ENCODE data around the gene OSBPL9. TPM values are rescaled to one million over a fixed set of nuclear protein-coding genes. Genes with fewer than 3 reads are reported as not detected.
A peak's percentile ranks its signal among the peaks of the same experiment; 100 is the strongest.

Gene OSBPL9
- total and polyA plus RNA-seq, 4 experiments from 2014 or later: 45.1 to 47.8 (median 46.1) TPM

GRCh38 chr1:51719146-51719545 is 102.3 kb downstream of the OSBPL9 start:
- H3K27me3 ChIP-seq (ENCODE audit: insufficient read depth, low read length): no peaks in the 10 kb centered on the region
- peaks cover 11 to 35% of the 10 kb centered on the region in 2 donors for H3K36me3 Mint-ChIP-seq
- peak overlapping the region in 1 of 8 donors; percentile 17 for H3K4me3 Mint-ChIP-seq
- H3K27me3 Mint-ChIP-seq: no peaks in the 10 kb centered on the region
- peaks cover 0 to 2% (median 0%) of the 10 kb centered on the region in 8 donors for H3K9me3 Mint-ChIP-seq
- no peak for DNase-seq
- intact Hi-C loops (cut with micrococcal nuclease): no loop called here
- peak overlapping the region in 2 of 7 donors; percentile 55 to 57 for H3K27ac Mint-ChIP-seq
- peaks cover 7 to 15% (median 10%) of the 10 kb centered on the region in 4 donors for H3K4me1 Mint-ChIP-seq
- POLR2A ChIA-PET (ENCODE audit: partially characterized antibody): no interaction called here
- no peaks in the 10 kb centered on the region for H3K9me3 ChIP-seq (ENCODE audit: control insufficient read depth in 1 of 2, low read length in 2 of 2)
- H3K27ac ChIP-seq (ENCODE audit: low read depth, low read length): no peak overlapping the region
- H3K4me3 ChIP-seq (ENCODE audit: low read length in 2 of 2): no peak overlapping the region
- no peaks in the 10 kb centered on the region for H3K36me3 ChIP-seq (ENCODE audit: insufficient read depth, low read length)
- H3K4me1 ChIP-seq (ENCODE audit: insufficient read depth, low read length): no peaks in the 10 kb centered on the region
- CTCF ChIA-PET (ENCODE audit: partially characterized antibody): interaction anchor here (0.9 kb wide), 1 partner anchor 12 kb away, joined by 3 read pairs; no protein-coding TSS in a partner anchor

DNA sequence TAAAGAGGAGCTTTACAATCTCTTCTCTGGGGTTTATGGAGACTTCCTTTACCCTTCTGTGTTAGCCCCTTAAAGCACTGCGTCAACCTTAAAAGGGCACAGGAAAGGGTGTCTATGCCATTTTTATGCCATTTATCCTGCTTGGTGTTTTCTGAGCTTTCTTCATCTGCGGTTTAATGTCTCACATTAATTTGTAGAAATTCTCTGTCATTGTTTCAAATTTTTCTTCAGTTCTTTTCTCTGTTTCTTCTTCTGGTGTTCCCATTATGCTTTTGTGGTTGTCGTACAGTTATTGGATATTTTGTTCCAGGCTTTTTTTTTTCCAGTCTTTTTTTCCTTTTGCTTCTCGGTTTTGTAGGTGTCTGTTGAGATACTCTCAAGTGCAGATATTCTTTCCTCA is 107.9 kb downstream of the OSBPL9 start:
- Histone ChIP-seq H3K27ac (ENCODE audit: low read depth, low read length) (no peak overlapping the region), H3K36me3 (ENCODE audit: insufficient read depth, low read length) (no peaks in the 10 kb centered on the region), H3K9me3 (ENCODE audit: control insufficient read depth in 1 of 2, low read length in 2 of 2) (no peaks in the 10 kb centered on the region), H3K27me3 (ENCODE audit: insufficient read depth, low read length) (no peaks in the 10 kb centered on the region), H3K4me1 (ENCODE audit: insufficient read depth, low read length) (peaks cover 14% of the 10 kb centered on the region), H3K4me3 (ENCODE audit: low read length in 2 of 2) (no peak overlapping the region)
- intact Hi-C loops (cut with micrococcal nuclease): loop anchor here (5.0 kb wide), 1 partner anchor 43 kb away; no protein-coding TSS in a partner anchor
- Mint-ChIP-seq H3K27ac (peak overlapping the region in 1 of 7 donors; percentile 42), H3K4me1 (peaks cover 11 to 20% (median 16%) of the 10 kb centered on the region in 4 donors), H3K4me3 (no peak overlapping the region), H3K9me3 (peaks cover 0 to 2% (median 0%) of the 10 kb centered on the region in 8 donors), H3K27me3 (no peaks in the 10 kb centered on the region), H3K36me3 (peaks cover 2 to 6% of the 10 kb centered on the region in 2 donors)
- ChIA-PET CTCF (ENCODE audit: partially characterized antibody) (interaction anchor here (1.0 kb wide), 1 partner anchor 15 kb away, joined by 3 read pairs; no protein-coding TSS in a partner anchor), POLR2A (ENCODE audit: partially characterized antibody) (no interaction called here)
- DNase-seq: no peak

DNA sequence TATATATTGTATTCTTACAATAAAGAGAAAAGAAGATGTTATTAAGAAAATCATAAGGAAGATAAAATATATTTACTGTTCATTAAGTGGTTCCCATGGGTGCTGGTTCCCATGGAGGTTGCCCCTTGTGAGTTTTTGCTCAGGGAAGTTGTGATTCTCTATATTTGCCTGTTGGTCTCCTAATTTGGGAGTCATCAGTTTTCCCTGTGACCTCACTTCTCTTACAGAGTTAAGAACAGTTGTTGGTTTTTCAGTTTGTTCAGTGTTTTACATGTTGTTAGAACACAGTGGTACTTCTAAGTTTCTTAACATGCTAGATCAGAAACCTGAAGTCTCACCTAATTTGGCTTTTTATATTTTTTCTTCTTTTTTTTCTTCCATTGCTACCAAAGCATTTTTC is 109.2 kb downstream of the OSBPL9 start:
- ChIA-PET CTCF (ENCODE audit: partially characterized antibody) (no interaction called here), POLR2A (ENCODE audit: partially characterized antibody) (no interaction called here)
- Histone ChIP-seq H3K4me1 (ENCODE audit: insufficient read depth, low read length) (peaks cover 24% of the 10 kb centered on the region), H3K9me3 (ENCODE audit: control insufficient read depth in 1 of 2, low read length in 2 of 2) (no peaks in the 10 kb centered on the region), H3K27me3 (ENCODE audit: insufficient read depth, low read length) (no peaks in the 10 kb centered on the region), H3K4me3 (ENCODE audit: low read length in 2 of 2) (no peak overlapping the region), H3K36me3 (ENCODE audit: insufficient read depth, low read length) (no peaks in the 10 kb centered on the region), H3K27ac (ENCODE audit: low read depth, low read length) (no peak overlapping the region)
- no peak overlapping the region for H3K4me3 Mint-ChIP-seq
- H3K36me3 Mint-ChIP-seq: peaks cover 0 to 4% of the 10 kb centered on the region in 2 donors
- intact Hi-C loops (cut with micrococcal nuclease): loop anchor here (5.0 kb wide), 1 partner anchor 41 kb away; no protein-coding TSS in a partner anchor
- no peaks in the 10 kb centered on the region for H3K27me3 Mint-ChIP-seq
- H3K4me1 Mint-ChIP-seq: peaks cover 16 to 31% (median 21%) of the 10 kb centered on the region in 4 donors
- DNase-seq: no peak
- H3K9me3 Mint-ChIP-seq: peaks cover 0 to 2% (median 0%) of the 10 kb centered on the region in 8 donors
- no peak overlapping the region for H3K27ac Mint-ChIP-seq

GRCh38 chr1:51726544-51727225 is 109.8 kb downstream of the OSBPL9 start:
- peaks cover 0 to 4% (median 0%) of the 10 kb centered on the region in 8 donors for H3K9me3 Mint-ChIP-seq
- ChIA-PET CTCF (ENCODE audit: partially characterized antibody) (interaction anchor here (0.6 kb wide), 1 partner anchor 373 kb away, joined by 3 read pairs; no protein-coding TSS in a partner anchor), POLR2A (ENCODE audit: partially characterized antibody) (no interaction called here)
- H3K27me3 Mint-ChIP-seq: no peaks in the 10 kb centered on the region
- no peak overlapping the region for H3K4me3 Mint-ChIP-seq
- peaks cover 16 to 32% (median 21%) of the 10 kb centered on the region in 4 donors for H3K4me1 Mint-ChIP-seq
- no peak for DNase-seq
- Histone ChIP-seq H3K27ac (ENCODE audit: low read depth, low read length) (no peak overlapping the region), H3K36me3 (ENCODE audit: insufficient read depth, low read length) (no peaks in the 10 kb centered on the region), H3K4me3 (ENCODE audit: low read length in 2 of 2) (no peak overlapping the region), H3K9me3 (ENCODE audit: control insufficient read depth in 1 of 2, low read length in 2 of 2) (no peaks in the 10 kb centered on the region), H3K27me3 (ENCODE audit: insufficient read depth, low read length) (no peaks in the 10 kb centered on the region), H3K4me1 (ENCODE audit: insufficient read depth, low read length) (peaks cover 27% of the 10 kb centered on the region)
- intact Hi-C loops (cut with micrococcal nuclease): loop anchor here (5.0 kb wide), 1 partner anchor 41 kb away; no protein-coding TSS in a partner anchor
- H3K27ac Mint-ChIP-seq: no peak overlapping the region
- peaks cover 0 to 4% of the 10 kb centered on the region in 2 donors for H3K36me3 Mint-ChIP-seq

- Mint-ChIP-seq H3K9me3 (peaks cover 0 to 4% (median 0%) of the 10 kb centered on the region in 8 donors), H3K27me3 (no peaks in the 10 kb centered on the region), H3K36me3 (peaks cover 0 to 4% of the 10 kb centered on the region in 2 donors), H3K4me3 (peak overlapping the region in 2 of 8 donors; percentile 13 to 94), H3K27ac (peak overlapping the region in 1 of 7 donors; percentile 36), H3K4me1 (peaks cover 19 to 38% (median 23%) of the 10 kb centered on the region in 4 donors)
- no peak overlapping the region for H3K4me3 ChIP-seq (ENCODE audit: low read length in 2 of 2)
- no peaks in the 10 kb centered on the region for H3K27me3 ChIP-seq (ENCODE audit: insufficient read depth, low read length)
- no peaks in the 10 kb centered on the region for H3K9me3 ChIP-seq (ENCODE audit: control insufficient read depth in 1 of 2, low read length in 2 of 2)
- intact Hi-C loops (cut with micrococcal nuclease): loop anchor here (5.0 kb wide), 1 partner anchor 40 kb away; no protein-coding TSS in a partner anchor
- H3K27ac ChIP-seq (ENCODE audit: low read depth, low read length): no peak overlapping the region
- POLR2A ChIA-PET (ENCODE audit: partially characterized antibody): interaction anchor here (0.6 kb wide), 1 partner anchor 341 kb away, joined by 3 read pairs; no protein-coding TSS in a partner anchor
- H3K4me1 ChIP-seq (ENCODE audit: insufficient read depth, low read length): peaks cover 27% of the 10 kb centered on the region
- no peak for DNase-seq
- CTCF ChIA-PET (ENCODE audit: partially characterized antibody): interaction anchor here (3.9 kb wide), 1 partner anchor 42 kb away, joined by 21 read pairs; no protein-coding TSS in a partner anchor
- no peaks in the 10 kb centered on the region for H3K36me3 ChIP-seq (ENCODE audit: insufficient read depth, low read length)
Observed at GRCh38 chr1:51727366-51727765, 110.5 kb downstream of the OSBPL9 start.

- Mint-ChIP-seq H3K27me3 (no peaks in the 10 kb centered on the region), H3K9me3 (peaks cover 0 to 2% (median 0%) of the 10 kb centered on the region in 8 donors), H3K4me1 (peaks cover 28 to 48% (median 34%) of the 10 kb centered on the region in 4 donors), H3K4me3 (peak overlapping the region; percentile 94 to 97 (median 94)), H3K27ac (peak overlapping the region; percentile 67 to 96 (median 94)), H3K36me3 (peaks cover 0 to 4% of the 10 kb centered on the region in 2 donors)
- H3K4me3 ChIP-seq (ENCODE audit: low read length in 2 of 2): peak overlapping the region; percentile 89 to 96
- no peaks in the 10 kb centered on the region for H3K36me3 ChIP-seq (ENCODE audit: insufficient read depth, low read length)
- peaks cover 31% of the 10 kb centered on the region for H3K4me1 ChIP-seq (ENCODE audit: insufficient read depth, low read length)
- ChIA-PET CTCF (ENCODE audit: partially characterized antibody) (interaction anchor here (3.9 kb wide), 1 partner anchor 40 kb away, joined by 21 read pairs; no protein-coding TSS in a partner anchor), POLR2A (ENCODE audit: partially characterized antibody) (interaction anchor here (0.6 to 2.3 kb wide), 5 partner anchors 13 to 328 kb away, joined by 3 to 9 read pairs (median 3); partner anchors contain the start of genes EPS15 and OSBPL9)
- no peaks in the 10 kb centered on the region for H3K27me3 ChIP-seq (ENCODE audit: insufficient read depth, low read length)
- H3K27ac ChIP-seq (ENCODE audit: low read depth, low read length): peak overlapping the region; percentile 68
- peak in 1 of 5 donors; percentile 2 for DNase-seq
- H3K9me3 ChIP-seq (ENCODE audit: control insufficient read depth in 1 of 2, low read length in 2 of 2): no peaks in the 10 kb centered on the region
- intact Hi-C loops (cut with micrococcal nuclease): loop anchor here (1.0 to 5.0 kb wide), 5 partner anchors 39 to 210 kb away; partner anchors contain the start of genes EPS15, NRDC and OSBPL9
Observed at GRCh38 chr1:51728611-51729155, 111.8 kb downstream of the OSBPL9 start.

Measured in CD4-positive, alpha-beta memory T cell (primary cell).